ENCODE results near the gene IGSF21.

GRCh38 chr1:18110598-18110939 is 3.0 kb downstream of the IGSF21 start:
- TF ChIP-seq POLR2A (IDR thresholded peaks at IDR 0.05) (no peak), CTCF (IDR thresholded peaks at IDR 0.05) (no peak), POLR2AphosphoS5 (IDR thresholded peaks at IDR 0.05) (no peak)

Measured in prostate gland (tissue), 2 donors.